K562 (cell line): ENCODE results near the gene TSPAN11. TPM values are rescaled to one million over a fixed set of nuclear protein-coding genes. Genes with fewer than 3 reads are reported as not detected.

Experiments
- ATAC-seq: fragments of 200-7000 bp; cut with Tn5 transposase; 3 replicates; pipeline ENCODE4 v1.9.1; 2020; ENCODE audit warnings: moderate library complexity
- BruUV-seq: library from RNA; stranded (reverse); fragments of 400-500 nt; replicated peaks from 2 replicates; lab custom pipeline; 2021; lab: Mats Ljungman, UMichigan
- CTCF ChIA-PET: fragments of 300-600 bp; formaldehyde crosslinking; extraction: SDS; loops from one replicate; lab custom pipeline; 2021; ENCODE audit warnings: low intra/inter-chr PET ratio; lab: Yijun Ruan, JAX
- POLR2A ChIA-PET: fragments of 300-600, 350-650 bp; sonication (Branson Sonifier 250); formaldehyde crosslinking; extraction: SDS; loops from one replicate; lab custom pipeline; 2021; ENCODE audit warnings: antibody characterized with exemption, inconsistent platforms; lab: Yijun Ruan, JAX
- DNase-seq, 4 experiments: peaks; one replicate each; pipeline versions ENCODE4 v3.0.0 to v3.0.0-alpha.2; 2011 to 2018; ENCODE audit warnings: low spot score in 3 of 4, mixed read lengths in 3 of 4; ENCODE audit errors: extremely low read depth in 1 of 4
- FAIRE-seq: peaks from 2 replicates; lab custom pipeline; 2011; peaks lifted over from hg19 to GRCh38; lab: Jason Lieb, UNC
- H2AFZ ChIP-seq: 2 replicates; pipeline ENCODE4 v1.6.0; 2011; ENCODE audit warnings: low read depth, low read length, control low read depth, inconsistent platforms
- H3K27ac ChIP-seq: fragments of 200-600 bp; 3 replicates; pipeline ENCODE4 v1.8.0; 2011; ENCODE audit warnings: low read depth, mild to moderate bottlenecking, control low read depth, inconsistent platforms, low read length, moderate library complexity, mixed read lengths; ENCODE audit errors: extremely low read depth
- H3K27me3 ChIP-seq, 2 experiments: fragments of 300-600 bp in 1 of 2; 2 replicates in 1 of 2; 3 replicates in 1 of 2; pipeline versions ENCODE4 v1.6.0 to v1.8.0; 2011; ENCODE audit warnings: inconsistent platforms in 2 of 2, low read length in 2 of 2, mild to moderate bottlenecking in 1 of 2, mixed read lengths in 1 of 2, moderate library complexity in 1 of 2; ENCODE audit not compliant: control insufficient read depth in 2 of 2, insufficient read depth in 2 of 2
- H3K36me3 ChIP-seq: fragments of 300-600 bp; 3 replicates; pipeline ENCODE4 v1.8.0; 2011; ENCODE audit warnings: mild to moderate bottlenecking, low read length, inconsistent platforms; ENCODE audit not compliant: control insufficient read depth, insufficient read depth
- H3K4me1 ChIP-seq, 2 experiments: fragments of 200-600 bp in 1 of 2; replicated peaks in 1 of 2; 2 replicates in 1 of 2; 3 replicates in 1 of 2; pipeline versions ENCODE4 v1.5.1 to v1.8.0; 2011; ENCODE audit warnings: inconsistent platforms in 2 of 2, low read length in 2 of 2, mild to moderate bottlenecking in 1 of 2, mixed read lengths in 1 of 2, moderate library complexity in 1 of 2; ENCODE audit not compliant: control insufficient read depth in 2 of 2, insufficient read depth in 2 of 2
- H3K4me2 ChIP-seq: 2 replicates; pipeline ENCODE4 v1.6.1; 2011; ENCODE audit warnings: low read length, control low read depth, inconsistent platforms, mixed read lengths; ENCODE audit not compliant: insufficient read depth
- H3K4me3 ChIP-seq: fragments of 200-600 bp; sonication (generic), shearing (Covaris generic); 2 replicates; pipeline ENCODE4 v1.5.1; 2016; ENCODE audit warnings: control low read depth, inconsistent platforms
- H3K79me2 ChIP-seq: fragments of 200-600 bp; 3 replicates; pipeline ENCODE4 v1.8.0; 2011; ENCODE audit warnings: low read length, inconsistent platforms; ENCODE audit not compliant: control insufficient read depth, insufficient read depth
- H3K9ac ChIP-seq, 2 experiments: 2 replicates each; pipeline versions ENCODE4 v1.6.0 to v1.6.1; 2011; ENCODE audit warnings: low read depth in 2 of 2, low read length in 2 of 2, control low read depth in 1 of 2, inconsistent platforms in 1 of 2, mild to moderate bottlenecking in 1 of 2, mixed read lengths in 1 of 2; ENCODE audit not compliant: insufficient read depth in 1 of 2
- H3K9me1 ChIP-seq: one replicate; pipeline ENCODE4 v1.6.0; 2011; ENCODE audit warnings: inconsistent platforms, mild to moderate bottlenecking, low read length, moderate library complexity; ENCODE audit not compliant: control insufficient read depth, insufficient read depth
- H3K9me3 ChIP-seq: replicated peaks from 2 replicates; pipeline ENCODE4 v1.5.1; 2011; ENCODE audit warnings: low read depth, low read length, inconsistent platforms; ENCODE audit not compliant: control insufficient read depth, insufficient read depth
- H4K20me1 ChIP-seq: replicated peaks from 2 replicates; pipeline ENCODE4 v1.6.1; 2011; ENCODE audit warnings: low read length, inconsistent platforms, mixed read lengths; ENCODE audit not compliant: control insufficient read depth, insufficient read depth
- FOXK2 ChIP-seq, 2 experiments: fragments of 450-650 bp; IDR thresholded peaks in 1 of 2; conservative IDR thresholded peaks in 1 of 2; 2 replicates each; pipeline ENCODE4 v1.6.1; 2016; ENCODE audit warnings: low read depth in 2 of 2, mild to moderate bottlenecking in 1 of 2
- IFI16 ChIP-seq: fragments of 250-450 bp; sonication (Bioruptor Pico); IDR thresholded peaks from 2 replicates; pipeline ENCODE4 v2.1.2; 2022; ENCODE audit warnings: mild to moderate bottlenecking, inconsistent platforms
- KLF16 ChIP-seq: IDR thresholded peaks from 2 replicates; pipeline ENCODE4 v1.6.1; 2016; ENCODE audit warnings: antibody characterized with exemption
- PHF20 ChIP-seq: fragments of 450-650 bp; IDR thresholded peaks from 2 replicates; pipeline ENCODE4 v1.6.1; 2018; ENCODE audit not compliant: partially characterized antibody
- ZNF175 ChIP-seq: fragments of 200-800 bp; sonication (Bioruptor generic); IDR thresholded peaks from 2 replicates; pipeline ENCODE4 v1.6.1; 2016; ENCODE audit warnings: low read depth, mild to moderate bottlenecking, missing genetic modification characterization, missing compliant biosample characterization
- ZNF586 ChIP-seq: fragments of 450-650 bp; formaldehyde crosslinking; conservative IDR thresholded peaks from 2 replicates; pipeline ENCODE4 v1.4.0; 2020; ENCODE audit warnings: mild to moderate bottlenecking, moderate library complexity
- WGBS: fragments of 100-300 bp; shearing (Covaris generic); methylation state at CpG from one replicate; pipeline ENCODE4 v1.1.6; 2016; ENCODE audit warnings: low coverage, mixed read lengths; ENCODE audit not compliant: insufficient coverage; ENCODE audit errors: missing lambda C conversion rate; 5-methylcytosine and 5-hydroxymethylcytosine counted together
- in situ Hi-C: fragments of 300-500 bp; cut with MboI; formaldehyde crosslinking; loops from 4 replicates; pipeline ENCODE4 v1.15.0; 2018; ENCODE audit warnings: inconsistent platforms, mixed read lengths
- intact Hi-C: fragments of 100-400 bp; cut with micrococcal nuclease; formaldehyde crosslinking; loops from 2 replicates; pipeline ENCODE4 v1.14.2; 2022
- polyA plus RNA-seq, 8 experiments: library from polyadenylated mRNA; depleted of rRNA in 4 of 8; stranded (reverse) in 5 of 8; unstranded in 3 of 8; fragments of >200 nt; fragmentation: Nextera tagmentation in 2 of 8; fragmentation: Illumina TruSeq in 1 of 8; extraction: Ambion mirVana in 2 of 8; extraction: Trizol in 1 of 8; gene quantifications; 2 replicates each; pipeline versions ENCODE4 v1.2.1 to v1.2.3, GENCODE V29; 2011 to 2014; ENCODE audit warnings: inconsistent platforms in 1 of 8, missing spikeins in 1 of 8
- total RNA-seq, 7 experiments: library from RNA; depleted of rRNA in 6 of 7; stranded (reverse); fragments of >200 nt in 6 of 7; fragmentation: Illumina TruSeq in 2 of 7; extraction: Trizol in 2 of 7; gene quantifications; 2 replicates each; pipeline versions ENCODE4 v1.2.1 to v1.2.3, GENCODE V29; 2011 to 2021; ENCODE audit warnings: low replicate concordance in 1 of 7
- TF ChIP-seq, protein P1 (sequence below): IDR thresholded peaks from 3 replicates; pipeline ENCODE4 v1.6.1; 2011; ENCODE audit warnings: borderline replicate concordance, mild to moderate bottlenecking, moderate library complexity; ENCODE audit not compliant: insufficient read length; ENCODE audit errors: extremely low read depth
- TF ChIP-seq, protein P2 (sequence below): fragments of 450-650 bp; IDR thresholded peaks from 2 replicates; pipeline ENCODE4 v1.6.1; 2016; ENCODE audit warnings: low read depth
- TF ChIP-seq, protein P3 (sequence below): sonication (generic); formaldehyde crosslinking; IDR thresholded peaks from 2 replicates; pipeline ENCODE4 v1.8.0; 2022; ENCODE audit warnings: mild to moderate bottlenecking, missing genetic modification reagents

TSPAN11 gene
- total and polyA plus RNA-seq, 9 of the 15 experiments (the other 6 are each of a cell fraction or from before 2014, with no cell fraction given) = not detected

DNA sequence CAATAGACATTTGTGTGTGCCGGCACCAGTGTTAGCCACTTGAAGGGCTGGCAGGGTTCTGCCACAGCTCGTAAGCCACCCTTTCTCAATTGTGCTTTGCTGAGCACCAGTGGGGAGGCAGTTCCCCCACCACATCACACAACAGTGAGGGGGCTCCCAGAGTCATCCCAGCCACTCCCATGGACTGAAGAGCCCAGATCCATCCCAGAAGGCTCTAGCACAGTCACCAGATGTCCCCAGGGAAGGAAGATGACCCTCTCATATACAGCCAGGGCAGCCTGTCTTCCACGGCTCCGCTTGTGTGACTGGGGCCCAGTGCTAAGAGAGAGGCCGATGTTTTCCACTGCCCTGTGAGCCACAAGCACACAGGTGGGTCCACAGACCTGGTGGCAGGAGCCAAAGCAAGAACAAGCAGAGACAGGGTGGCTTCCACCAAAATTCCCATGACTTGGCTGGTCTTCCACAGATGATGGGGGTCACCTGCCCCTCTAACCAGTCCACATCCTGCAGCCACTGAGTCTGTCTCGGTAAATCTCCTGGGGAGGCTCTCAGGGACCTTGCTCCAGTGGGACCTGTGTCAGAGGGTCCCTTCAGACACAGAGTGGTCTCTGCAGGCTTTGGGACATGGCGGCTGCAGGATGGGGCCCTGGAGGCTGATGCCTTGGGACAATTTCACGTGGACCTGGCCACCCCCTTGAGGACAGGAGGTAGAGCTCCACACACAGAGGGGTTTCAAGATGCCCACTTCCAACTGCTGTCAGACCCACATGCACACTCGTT is 75.2 kb downstream of the TSPAN11 start:
- Histone ChIP-seq H3K9ac (no peak overlapping the region), H3K9me1 (no peaks in the 10 kb centered on the region), H4K20me1 (peaks cover 3% of the 10 kb centered on the region; the same call in 1 of the 2 replicates), H3K4me2 (no peak overlapping the region), H3K4me1 (no peaks in the 10 kb centered on the region), H3K36me3 (no peaks in the 10 kb centered on the region), H3K27me3 (peaks cover 3 to 48% of the 10 kb centered on the region in 2 experiments; a peak in 2 of 5 replicates), H3K9me3 (no peaks in the 10 kb centered on the region), H2AFZ (no peak overlapping the region), H3K4me3 (no peak overlapping the region), H3K79me2 (no peaks in the 10 kb centered on the region), H3K27ac (no peak overlapping the region)
- BruUV-seq = no TSS peak
- intact Hi-C loops (no loop called here), in situ Hi-C loops (no loop called here)
- 1% methylated on average over 9 of the region's 9 CpGs for WGBS
- ATAC-seq (no peak), DNase-seq (no peak), FAIRE-seq (no peak)
- CTCF ChIA-PET = no interaction called here
- POLR2A ChIA-PET = interaction anchor here (0.5 to 1.1 kb wide), 2 partner anchors 11 to 36 kb away, joined by 3 to 4 read pairs; no protein-coding TSS in a partner anchor
- TF ChIP-seq, protein P1, sequence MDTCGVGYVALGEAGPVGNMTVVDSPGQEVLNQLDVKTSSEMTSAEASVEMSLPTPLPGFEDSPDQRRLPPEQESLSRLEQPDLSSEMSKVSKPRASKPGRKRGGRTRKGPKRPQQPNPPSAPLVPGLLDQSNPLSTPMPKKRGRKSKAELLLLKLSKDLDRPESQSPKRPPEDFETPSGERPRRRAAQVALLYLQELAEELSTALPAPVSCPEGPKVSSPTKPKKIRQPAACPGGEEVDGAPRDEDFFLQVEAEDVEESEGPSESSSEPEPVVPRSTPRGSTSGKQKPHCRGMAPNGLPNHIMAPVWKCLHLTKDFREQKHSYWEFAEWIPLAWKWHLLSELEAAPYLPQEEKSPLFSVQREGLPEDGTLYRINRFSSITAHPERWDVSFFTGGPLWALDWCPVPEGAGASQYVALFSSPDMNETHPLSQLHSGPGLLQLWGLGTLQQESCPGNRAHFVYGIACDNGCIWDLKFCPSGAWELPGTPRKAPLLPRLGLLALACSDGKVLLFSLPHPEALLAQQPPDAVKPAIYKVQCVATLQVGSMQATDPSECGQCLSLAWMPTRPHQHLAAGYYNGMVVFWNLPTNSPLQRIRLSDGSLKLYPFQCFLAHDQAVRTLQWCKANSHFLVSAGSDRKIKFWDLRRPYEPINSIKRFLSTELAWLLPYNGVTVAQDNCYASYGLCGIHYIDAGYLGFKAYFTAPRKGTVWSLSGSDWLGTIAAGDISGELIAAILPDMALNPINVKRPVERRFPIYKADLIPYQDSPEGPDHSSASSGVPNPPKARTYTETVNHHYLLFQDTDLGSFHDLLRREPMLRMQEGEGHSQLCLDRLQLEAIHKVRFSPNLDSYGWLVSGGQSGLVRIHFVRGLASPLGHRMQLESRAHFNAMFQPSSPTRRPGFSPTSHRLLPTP = no peak
- TF ChIP-seq, protein P2, sequence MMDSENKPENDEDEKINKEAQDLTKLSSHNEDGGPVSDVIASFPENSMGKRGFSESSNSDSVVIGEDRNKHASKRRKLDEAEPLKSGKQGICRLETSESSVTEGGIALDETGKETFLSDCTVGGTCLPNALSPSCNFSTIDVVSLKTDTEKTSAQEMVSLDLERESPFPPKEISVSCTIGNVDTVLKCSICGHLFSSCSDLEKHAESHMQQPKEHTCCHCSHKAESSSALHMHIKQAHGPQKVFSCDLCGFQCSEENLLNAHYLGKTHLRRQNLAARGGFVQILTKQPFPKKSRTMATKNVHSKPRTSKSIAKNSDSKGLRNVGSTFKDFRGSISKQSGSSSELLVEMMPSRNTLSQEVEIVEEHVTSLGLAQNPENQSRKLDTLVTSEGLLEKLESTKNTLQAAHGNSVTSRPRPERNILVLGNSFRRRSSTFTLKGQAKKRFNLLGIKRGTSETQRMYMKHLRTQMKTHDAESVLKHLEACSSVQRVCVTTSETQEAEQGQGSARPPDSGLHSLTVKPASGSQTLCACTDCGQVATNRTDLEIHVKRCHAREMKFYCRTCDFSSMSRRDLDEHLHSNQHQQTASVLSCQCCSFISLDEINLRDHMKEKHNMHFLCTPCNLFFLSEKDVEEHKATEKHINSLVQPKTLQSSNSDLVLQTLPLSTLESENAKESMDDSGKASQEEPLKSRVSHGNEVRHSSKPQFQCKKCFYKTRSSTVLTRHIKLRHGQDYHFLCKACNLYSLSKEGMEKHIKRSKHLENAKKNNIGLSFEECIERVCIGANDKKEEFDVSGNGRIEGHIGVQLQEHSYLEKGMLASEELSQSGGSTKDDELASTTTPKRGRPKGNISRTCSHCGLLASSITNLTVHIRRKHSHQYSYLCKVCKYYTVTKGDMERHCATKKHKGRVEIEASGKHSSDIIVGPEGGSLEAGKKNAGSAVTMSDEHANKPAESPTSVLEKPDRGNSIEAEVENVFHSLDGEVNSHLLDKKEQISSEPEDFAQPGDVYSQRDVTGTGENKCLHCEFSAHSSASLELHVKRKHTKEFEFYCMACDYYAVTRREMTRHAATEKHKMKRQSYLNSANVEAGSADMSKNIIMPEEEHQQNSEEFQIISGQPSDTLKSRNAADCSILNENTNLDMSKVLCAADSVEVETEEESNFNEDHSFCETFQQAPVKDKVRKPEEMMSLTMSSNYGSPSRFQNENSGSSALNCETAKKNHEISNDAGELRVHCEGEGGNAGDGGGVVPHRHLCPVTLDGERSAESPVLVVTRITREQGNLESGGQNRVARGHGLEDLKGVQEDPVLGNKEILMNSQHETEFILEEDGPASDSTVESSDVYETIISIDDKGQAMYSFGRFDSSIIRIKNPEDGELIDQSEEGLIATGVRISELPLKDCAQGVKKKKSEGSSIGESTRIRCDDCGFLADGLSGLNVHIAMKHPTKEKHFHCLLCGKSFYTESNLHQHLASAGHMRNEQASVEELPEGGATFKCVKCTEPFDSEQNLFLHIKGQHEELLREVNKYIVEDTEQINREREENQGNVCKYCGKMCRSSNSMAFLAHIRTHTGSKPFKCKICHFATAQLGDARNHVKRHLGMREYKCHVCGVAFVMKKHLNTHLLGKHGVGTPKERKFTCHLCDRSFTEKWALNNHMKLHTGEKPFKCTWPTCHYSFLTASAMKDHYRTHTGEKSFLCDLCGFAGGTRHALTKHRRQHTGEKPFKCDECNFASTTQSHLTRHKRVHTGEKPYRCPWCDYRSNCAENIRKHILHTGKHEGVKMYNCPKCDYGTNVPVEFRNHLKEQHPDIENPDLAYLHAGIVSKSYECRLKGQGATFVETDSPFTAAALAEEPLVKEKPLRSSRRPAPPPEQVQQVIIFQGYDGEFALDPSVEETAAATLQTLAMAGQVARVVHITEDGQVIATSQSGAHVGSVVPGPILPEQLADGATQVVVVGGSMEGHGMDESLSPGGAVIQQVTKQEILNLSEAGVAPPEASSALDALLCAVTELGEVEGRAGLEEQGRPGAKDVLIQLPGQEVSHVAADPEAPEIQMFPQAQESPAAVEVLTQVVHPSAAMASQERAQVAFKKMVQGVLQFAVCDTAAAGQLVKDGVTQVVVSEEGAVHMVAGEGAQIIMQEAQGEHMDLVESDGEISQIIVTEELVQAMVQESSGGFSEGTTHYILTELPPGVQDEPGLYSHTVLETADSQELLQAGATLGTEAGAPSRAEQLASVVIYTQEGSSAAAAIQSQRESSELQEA = no peak
- TF ChIP-seq IFI16 (no peak), ZNF586 (CRISPR knock-in tag) (no peak), PHF20 (no peak), ZNF175 (CRISPR knock-in tag) (no peak), FOXK2 (conservative IDR thresholded peaks at IDR 0.05 in 1 of 2, IDR thresholded peaks at IDR 0.05 in 1 of 2; ENCODE audit: low read depth in 2 of 2) (no peak), KLF16 (no peak)
- TF ChIP-seq, protein P3, sequence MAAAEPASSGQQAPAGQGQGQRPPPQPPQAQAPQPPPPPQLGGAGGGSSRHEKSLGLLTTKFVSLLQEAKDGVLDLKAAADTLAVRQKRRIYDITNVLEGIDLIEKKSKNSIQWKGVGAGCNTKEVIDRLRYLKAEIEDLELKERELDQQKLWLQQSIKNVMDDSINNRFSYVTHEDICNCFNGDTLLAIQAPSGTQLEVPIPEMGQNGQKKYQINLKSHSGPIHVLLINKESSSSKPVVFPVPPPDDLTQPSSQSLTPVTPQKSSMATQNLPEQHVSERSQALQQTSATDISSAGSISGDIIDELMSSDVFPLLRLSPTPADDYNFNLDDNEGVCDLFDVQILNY (CRISPR knock-in tag) = no peak
